K562 (cell line): ENCODE measurements around the gene BNC2. TPM values are rescaled to one million over a fixed set of nuclear protein-coding genes. Genes with fewer than 3 reads are reported as not detected.

ENCODE experiments used
- ATAC-seq: fragments of 200-7000 bp; cut with Tn5 transposase; 3 replicates; pipeline ENCODE4 v1.9.1; 2020; ENCODE audit warnings: moderate library complexity
- BruUV-seq: library from RNA; stranded (reverse); fragments of 400-500 nt; replicated peaks from 2 replicates; lab custom pipeline; 2021; lab: Mats Ljungman, UMichigan
- CTCF ChIA-PET: fragments of 300-600 bp; formaldehyde crosslinking; extraction: SDS; loops from one replicate; lab custom pipeline; 2021; ENCODE audit warnings: low intra/inter-chr PET ratio; lab: Yijun Ruan, JAX
- POLR2A ChIA-PET: fragments of 300-600, 350-650 bp; sonication (Branson Sonifier 250); formaldehyde crosslinking; extraction: SDS; loops from one replicate; lab custom pipeline; 2021; ENCODE audit warnings: antibody characterized with exemption, inconsistent platforms; lab: Yijun Ruan, JAX
- DNase-seq, 4 experiments: peaks; one replicate each; pipeline versions ENCODE4 v3.0.0 to v3.0.0-alpha.2; 2011 to 2018; ENCODE audit warnings: low spot score in 3 of 4, mixed read lengths in 3 of 4; ENCODE audit errors: extremely low read depth in 1 of 4
- FAIRE-seq: peaks from 2 replicates; lab custom pipeline; 2011; peaks lifted over from hg19 to GRCh38; lab: Jason Lieb, UNC
- H2AFZ ChIP-seq: 2 replicates; pipeline ENCODE4 v1.6.0; 2011; ENCODE audit warnings: low read depth, low read length, control low read depth, inconsistent platforms
- H3K27ac ChIP-seq: fragments of 200-600 bp; 3 replicates; pipeline ENCODE4 v1.8.0; 2011; ENCODE audit warnings: low read depth, mild to moderate bottlenecking, control low read depth, inconsistent platforms, low read length, moderate library complexity, mixed read lengths; ENCODE audit errors: extremely low read depth
- H3K27me3 ChIP-seq, 2 experiments: fragments of 300-600 bp in 1 of 2; 2 replicates in 1 of 2; 3 replicates in 1 of 2; pipeline versions ENCODE4 v1.6.0 to v1.8.0; 2011; ENCODE audit warnings: inconsistent platforms in 2 of 2, low read length in 2 of 2, mild to moderate bottlenecking in 1 of 2, mixed read lengths in 1 of 2, moderate library complexity in 1 of 2; ENCODE audit not compliant: control insufficient read depth in 2 of 2, insufficient read depth in 2 of 2
- H3K36me3 ChIP-seq: fragments of 300-600 bp; 3 replicates; pipeline ENCODE4 v1.8.0; 2011; ENCODE audit warnings: mild to moderate bottlenecking, low read length, inconsistent platforms; ENCODE audit not compliant: control insufficient read depth, insufficient read depth
- H3K4me1 ChIP-seq, 2 experiments: fragments of 200-600 bp in 1 of 2; replicated peaks in 1 of 2; 2 replicates in 1 of 2; 3 replicates in 1 of 2; pipeline versions ENCODE4 v1.5.1 to v1.8.0; 2011; ENCODE audit warnings: inconsistent platforms in 2 of 2, low read length in 2 of 2, mild to moderate bottlenecking in 1 of 2, mixed read lengths in 1 of 2, moderate library complexity in 1 of 2; ENCODE audit not compliant: control insufficient read depth in 2 of 2, insufficient read depth in 2 of 2
- H3K4me2 ChIP-seq: 2 replicates; pipeline ENCODE4 v1.6.1; 2011; ENCODE audit warnings: low read length, control low read depth, inconsistent platforms, mixed read lengths; ENCODE audit not compliant: insufficient read depth
- H3K4me3 ChIP-seq: fragments of 200-600 bp; sonication (generic), shearing (Covaris generic); 2 replicates; pipeline ENCODE4 v1.5.1; 2016; ENCODE audit warnings: control low read depth, inconsistent platforms
- H3K79me2 ChIP-seq: fragments of 200-600 bp; 3 replicates; pipeline ENCODE4 v1.8.0; 2011; ENCODE audit warnings: low read length, inconsistent platforms; ENCODE audit not compliant: control insufficient read depth, insufficient read depth
- H3K9ac ChIP-seq, 2 experiments: 2 replicates each; pipeline versions ENCODE4 v1.6.0 to v1.6.1; 2011; ENCODE audit warnings: low read depth in 2 of 2, low read length in 2 of 2, control low read depth in 1 of 2, inconsistent platforms in 1 of 2, mild to moderate bottlenecking in 1 of 2, mixed read lengths in 1 of 2; ENCODE audit not compliant: insufficient read depth in 1 of 2
- H3K9me1 ChIP-seq: one replicate; pipeline ENCODE4 v1.6.0; 2011; ENCODE audit warnings: inconsistent platforms, mild to moderate bottlenecking, low read length, moderate library complexity; ENCODE audit not compliant: control insufficient read depth, insufficient read depth
- H3K9me3 ChIP-seq: replicated peaks from 2 replicates; pipeline ENCODE4 v1.5.1; 2011; ENCODE audit warnings: low read depth, low read length, inconsistent platforms; ENCODE audit not compliant: control insufficient read depth, insufficient read depth
- H4K20me1 ChIP-seq: replicated peaks from 2 replicates; pipeline ENCODE4 v1.6.1; 2011; ENCODE audit warnings: low read length, inconsistent platforms, mixed read lengths; ENCODE audit not compliant: control insufficient read depth, insufficient read depth
- CHD2 ChIP-seq: IDR thresholded peaks from 2 replicates; pipeline ENCODE4 v1.6.1; 2011; ENCODE audit warnings: low read depth, low read length
- DACH1 ChIP-seq: fragments of 450-650 bp; IDR thresholded peaks from 2 replicates; pipeline ENCODE4 v1.6.1; 2018; ENCODE audit not compliant: partially characterized antibody
- PHF8 ChIP-seq: fragments of 200-600 bp; sonication (generic); IDR thresholded peaks from 2 replicates; pipeline ENCODE4 v1.6.1; 2012; ENCODE audit warnings: mixed run types, mild to moderate bottlenecking, inconsistent platforms, low read length, moderate library complexity, borderline replicate concordance
- TCFL5 ChIP-seq: fragments of 250-450 bp; sonication (Bioruptor Pico); conservative IDR thresholded peaks from 2 replicates; pipeline ENCODE4 v1.6.1; 2021; ENCODE audit warnings: mild to moderate bottlenecking, moderate library complexity, matching md5 sums
- WGBS: fragments of 100-300 bp; shearing (Covaris generic); methylation state at CpG from one replicate; pipeline ENCODE4 v1.1.6; 2016; ENCODE audit warnings: low coverage, mixed read lengths; ENCODE audit not compliant: insufficient coverage; ENCODE audit errors: missing lambda C conversion rate; 5-methylcytosine and 5-hydroxymethylcytosine counted together
- in situ Hi-C: fragments of 300-500 bp; cut with MboI; formaldehyde crosslinking; loops from 4 replicates; pipeline ENCODE4 v1.15.0; 2018; ENCODE audit warnings: inconsistent platforms, mixed read lengths
- intact Hi-C: fragments of 100-400 bp; cut with micrococcal nuclease; formaldehyde crosslinking; loops from 2 replicates; pipeline ENCODE4 v1.14.2; 2022
- polyA plus RNA-seq, 8 experiments: library from polyadenylated mRNA; depleted of rRNA in 4 of 8; stranded (reverse) in 5 of 8; unstranded in 3 of 8; fragments of >200 nt; fragmentation: Nextera tagmentation in 2 of 8; fragmentation: Illumina TruSeq in 1 of 8; extraction: Ambion mirVana in 2 of 8; extraction: Trizol in 1 of 8; gene quantifications; 2 replicates each; pipeline versions ENCODE4 v1.2.1 to v1.2.3, GENCODE V29; 2011 to 2014; ENCODE audit warnings: inconsistent platforms in 1 of 8, missing spikeins in 1 of 8
- total RNA-seq, 7 experiments: library from RNA; depleted of rRNA in 6 of 7; stranded (reverse); fragments of >200 nt in 6 of 7; fragmentation: Illumina TruSeq in 2 of 7; extraction: Trizol in 2 of 7; gene quantifications; 2 replicates each; pipeline versions ENCODE4 v1.2.1 to v1.2.3, GENCODE V29; 2011 to 2021; ENCODE audit warnings: low replicate concordance in 1 of 7
- TF ChIP-seq, protein P1 (sequence below): sonication (generic); formaldehyde crosslinking; IDR thresholded peaks from 2 replicates; pipeline ENCODE4 v1.8.1; 2023; ENCODE audit warnings: mild to moderate bottlenecking, missing genetic modification reagents

BNC2 gene
- total and polyA plus RNA-seq, 9 of the 15 experiments (the other 6 are each of a cell fraction or from before 2014, with no cell fraction given) = not detected

DNA sequence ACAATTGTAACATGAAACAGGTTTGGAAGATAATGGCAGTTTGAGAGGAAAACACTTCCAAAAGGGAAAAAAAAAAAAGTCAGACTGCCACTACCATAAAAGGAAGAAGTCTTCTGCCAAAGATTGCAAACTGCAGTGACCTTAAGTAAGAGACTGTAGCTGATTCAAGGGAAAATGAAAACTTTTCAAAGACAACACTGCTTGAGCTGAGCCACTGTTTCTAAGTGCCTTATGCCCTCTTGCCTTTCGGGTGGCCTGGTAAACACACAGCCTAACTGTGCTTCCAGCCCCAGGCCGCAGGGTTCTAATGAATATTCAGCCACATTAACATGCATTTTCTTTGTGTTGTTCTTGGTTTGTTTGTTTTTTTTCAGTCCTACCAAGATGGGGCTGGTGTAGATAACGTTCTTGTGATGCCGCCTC, 354.6 kb downstream of the BNC2 start:
- Histone ChIP-seq H3K9me3 (no peaks in the 10 kb centered on the region), H3K4me1 (no peaks in the 10 kb centered on the region), H3K9ac (no peak overlapping the region), H2AFZ (no peak overlapping the region), H4K20me1 (no peaks in the 10 kb centered on the region), H3K4me2 (no peak overlapping the region), H3K36me3 (no peaks in the 10 kb centered on the region), H3K27me3 (no peaks in the 10 kb centered on the region), H3K79me2 (no peaks in the 10 kb centered on the region), H3K9me1 (no peaks in the 10 kb centered on the region), H3K4me3 (no peak overlapping the region), H3K27ac (no peak overlapping the region)
- intact Hi-C loops (no loop called here), in situ Hi-C loops (no loop called here)
- ATAC-seq (no peak), DNase-seq (no peak), FAIRE-seq (no peak)
- CTCF ChIA-PET = no interaction called here
- BruUV-seq = no TSS peak
- no peak for TF ChIP-seq DACH1
- TF ChIP-seq, protein P1, sequence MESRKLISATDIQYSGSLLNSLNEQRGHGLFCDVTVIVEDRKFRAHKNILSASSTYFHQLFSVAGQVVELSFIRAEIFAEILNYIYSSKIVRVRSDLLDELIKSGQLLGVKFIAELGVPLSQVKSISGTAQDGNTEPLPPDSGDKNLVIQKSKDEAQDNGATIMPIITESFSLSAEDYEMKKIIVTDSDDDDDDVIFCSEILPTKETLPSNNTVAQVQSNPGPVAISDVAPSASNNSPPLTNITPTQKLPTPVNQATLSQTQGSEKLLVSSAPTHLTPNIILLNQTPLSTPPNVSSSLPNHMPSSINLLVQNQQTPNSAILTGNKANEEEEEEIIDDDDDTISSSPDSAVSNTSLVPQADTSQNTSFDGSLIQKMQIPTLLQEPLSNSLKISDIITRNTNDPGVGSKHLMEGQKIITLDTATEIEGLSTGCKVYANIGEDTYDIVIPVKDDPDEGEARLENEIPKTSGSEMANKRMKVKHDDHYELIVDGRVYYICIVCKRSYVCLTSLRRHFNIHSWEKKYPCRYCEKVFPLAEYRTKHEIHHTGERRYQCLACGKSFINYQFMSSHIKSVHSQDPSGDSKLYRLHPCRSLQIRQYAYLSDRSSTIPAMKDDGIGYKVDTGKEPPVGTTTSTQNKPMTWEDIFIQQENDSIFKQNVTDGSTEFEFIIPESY (CRISPR knock-in tag) = no peak
- no peak for TF ChIP-seq CHD2
- no peak for TF ChIP-seq TCFL5 (CRISPR knock-in tag)
- no peak for TF ChIP-seq PHF8
- POLR2A ChIA-PET = no interaction called here
- WGBS = 2% methylated on average over 4 of the region's 4 CpGs
